ENCODE results near the gene COASY.

- no peak for TF ChIP-seq CTCF (IDR thresholded peaks at IDR 0.05; ENCODE audit: low read length)
- TF ChIP-seq EZH2 (IDR thresholded peaks at IDR 0.05; ENCODE audit: borderline replicate concordance, low read length), result no peak
Observed at GRCh38 chr17:42544874-42545283, 17.1 kb upstream of the COASY start.

Data from OCI-LY1 (cell line).